Suprapubic skin (tissue), 4 donors: ENCODE results near the gene ZFAND3. TPM values are rescaled to one million over a fixed set of nuclear protein-coding genes. Genes with fewer than 3 reads are reported as not detected.

Source experiments
- DNase-seq, 2 donors: peaks; one replicate each; pipeline ENCODE4 v3.0.0-alpha.2; 2019; ENCODE audit warnings: low spot score in 2 of 2
- H3K27ac ChIP-seq: fragments of 200-600 bp; sonication (generic); one replicate; pipeline ENCODE4 v1.5.1; 2019
- H3K27me3 ChIP-seq: fragments of 200-600 bp; sonication (generic); one replicate; pipeline ENCODE4 v1.5.1; 2019
- H3K36me3 ChIP-seq: fragments of 200-600 bp; sonication (generic); one replicate; pipeline ENCODE4 v1.5.1; 2019
- H3K4me1 ChIP-seq: fragments of 200-600 bp; sonication (generic); one replicate; pipeline ENCODE4 v1.5.1; 2019
- H3K4me3 ChIP-seq: fragments of 200-600 bp; sonication (generic); one replicate; pipeline ENCODE4 v1.5.1; 2019; ENCODE audit warnings: mild to moderate bottlenecking
- H3K9me3 ChIP-seq: fragments of 200-600 bp; sonication (generic); one replicate; pipeline ENCODE4 v1.5.1; 2019
- CTCF ChIP-seq, 2 donors: fragments of 200-600 bp in 1 of 2; fragments of 450-650 bp in 1 of 2; sonication (generic) in 1 of 2; IDR thresholded peaks; one replicate each; pipeline ENCODE4 v1.5.1; 2016 to 2019; ENCODE audit warnings: antibody characterized with exemption in 2 of 2, mild to moderate bottlenecking in 1 of 2, moderate library complexity in 1 of 2
- EP300 ChIP-seq: sonication (generic); formaldehyde crosslinking; IDR thresholded peaks from one replicate; pipeline ENCODE4 v1.6.1; 2017; ENCODE audit warnings: antibody characterized with exemption
- POLR2A ChIP-seq, 2 donors: fragments of 450-650 bp; IDR thresholded peaks; one replicate each; pipeline ENCODE4 v1.6.1; 2017; ENCODE audit warnings: antibody characterized with exemption in 2 of 2, mild to moderate bottlenecking in 2 of 2, moderate library complexity in 2 of 2
- POLR2AphosphoS5 ChIP-seq, 3 donors: sonication (generic); formaldehyde crosslinking; IDR thresholded peaks; one replicate each; pipeline ENCODE4 v1.6.1; 2017; ENCODE audit warnings: antibody characterized with exemption in 3 of 3
- WGBS: methylation state at CpG from one replicate; pipeline ENCODE4 v1.1.5; 2018; 5-methylcytosine and 5-hydroxymethylcytosine counted together
- total RNA-seq, 4 donors: library from RNA; depleted of rRNA; stranded (reverse); fragments of >200 nt; gene quantifications; one replicate each; pipeline ENCODE4 v1.1.0, GENCODE V29; 2016

The ZFAND3 gene
- total RNA-seq, 4 donors from 2014 or later: 31.1 to 41.0 (median 36.3) TPM

GRCh38 chr6:37994223-37994622 lies 174.7 kb downstream of the ZFAND3 start:
- no peaks in the 10 kb centered on the region for H3K9me3 ChIP-seq
- 61% methylated on average over 2 of the region's 2 CpGs for WGBS
- TF ChIP-seq POLR2AphosphoS5 (IDR thresholded peaks at IDR 0.05): no peak
- TF ChIP-seq CTCF (IDR thresholded peaks at IDR 0.05): no peak
- no peak for TF ChIP-seq EP300
- no peak for TF ChIP-seq POLR2A (IDR thresholded peaks at IDR 0.05)
- no peak overlapping the region for H3K27ac ChIP-seq
- no peaks in the 10 kb centered on the region for H3K36me3 ChIP-seq
- no peaks in the 10 kb centered on the region for H3K27me3 ChIP-seq
- no peak overlapping the region for H3K4me3 ChIP-seq
- peaks cover 27% of the 10 kb centered on the region for H3K4me1 ChIP-seq
- DNase-seq: no peak

DNA sequence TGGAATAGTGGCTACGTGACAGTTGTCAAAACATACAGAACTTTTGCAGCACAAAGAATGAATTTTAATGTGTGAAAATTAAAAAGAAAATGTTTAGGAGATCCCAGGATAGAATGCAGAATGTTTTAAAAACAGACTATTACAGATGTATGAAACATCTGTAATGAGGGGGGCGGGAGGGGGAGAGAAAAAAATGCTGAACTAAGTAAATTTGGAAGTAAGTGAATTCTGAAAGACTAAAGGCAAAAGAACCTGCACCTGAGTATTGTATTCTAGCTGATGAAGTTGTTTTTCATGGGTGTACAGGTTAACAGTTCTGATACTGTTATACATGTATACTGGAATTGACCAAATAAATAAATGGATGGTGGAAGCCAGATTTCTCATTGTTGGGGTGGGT lies 178.8 kb downstream of the ZFAND3 start:
- Histone ChIP-seq H3K4me1 (no peaks in the 10 kb centered on the region), H3K27ac (no peak overlapping the region), H3K27me3 (no peaks in the 10 kb centered on the region), H3K36me3 (no peaks in the 10 kb centered on the region), H3K9me3 (no peaks in the 10 kb centered on the region), H3K4me3 (no peak overlapping the region)
- WGBS: 98% methylated on average over 2 of the region's 2 CpGs
- DNase-seq: no peak
- TF ChIP-seq EP300 (no peak), POLR2A (IDR thresholded peaks at IDR 0.05) (no peak), POLR2AphosphoS5 (IDR thresholded peaks at IDR 0.05) (no peak), CTCF (IDR thresholded peaks at IDR 0.05) (no peak)

DNA sequence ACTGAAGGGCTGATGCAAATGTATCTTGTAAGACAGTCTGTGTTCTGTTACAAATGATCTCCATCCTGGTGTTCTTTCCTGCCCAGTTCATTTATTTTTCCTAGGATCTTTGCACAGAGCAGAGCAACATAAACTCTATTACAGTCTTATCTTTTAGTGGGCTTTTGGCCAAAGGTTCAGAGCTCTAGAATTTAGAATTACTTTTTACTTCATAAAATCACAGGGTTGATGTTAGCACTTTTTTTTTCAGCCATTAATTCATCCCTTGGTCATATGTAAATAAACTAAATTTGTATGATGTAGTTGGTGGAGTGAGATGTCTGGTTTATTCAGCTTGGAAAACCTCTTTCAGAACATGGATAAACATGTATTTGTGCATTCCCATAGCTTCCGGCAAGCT lies 181.9 kb downstream of the ZFAND3 start:
- Histone ChIP-seq H3K9me3 (no peaks in the 10 kb centered on the region), H3K27ac (no peak overlapping the region), H3K27me3 (no peaks in the 10 kb centered on the region), H3K4me1 (no peaks in the 10 kb centered on the region), H3K4me3 (no peak overlapping the region), H3K36me3 (no peaks in the 10 kb centered on the region)
- TF ChIP-seq POLR2A (IDR thresholded peaks at IDR 0.05) (no peak), EP300 (no peak), CTCF (IDR thresholded peaks at IDR 0.05) (no peak), POLR2AphosphoS5 (IDR thresholded peaks at IDR 0.05) (no peak)
- DNase-seq: no peak
- WGBS: 100% methylated on average over 1 of the region's 1 CpG

DNA sequence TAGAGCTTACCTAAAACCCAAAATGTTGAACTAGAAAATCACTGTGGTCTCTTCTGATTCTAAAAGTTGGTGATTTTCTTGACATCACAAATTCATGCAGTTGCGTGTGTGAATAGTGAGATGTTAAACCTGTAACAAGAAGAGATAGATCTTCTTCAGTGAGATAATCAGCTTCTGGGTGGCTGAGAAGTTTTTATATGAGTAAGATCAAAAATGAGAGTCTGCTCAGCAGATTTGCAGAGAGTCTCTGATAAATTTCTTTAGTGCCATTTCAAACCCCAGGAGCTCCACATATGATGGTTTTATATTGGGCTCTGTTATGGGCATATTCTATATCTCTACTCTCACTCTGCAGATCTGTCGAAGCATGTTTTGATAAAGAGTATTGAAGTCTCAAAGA lies 185.4 kb downstream of the ZFAND3 start:
- H3K27me3 ChIP-seq: no peaks in the 10 kb centered on the region
- no peaks in the 10 kb centered on the region for H3K36me3 ChIP-seq
- no peaks in the 10 kb centered on the region for H3K9me3 ChIP-seq
- DNase-seq: no peak
- no peak overlapping the region for H3K4me3 ChIP-seq
- TF ChIP-seq POLR2AphosphoS5 (IDR thresholded peaks at IDR 0.05) (no peak), CTCF (IDR thresholded peaks at IDR 0.05) (no peak), POLR2A (IDR thresholded peaks at IDR 0.05) (no peak), EP300 (no peak)
- no peaks in the 10 kb centered on the region for H3K4me1 ChIP-seq
- 98% methylated on average over 2 of the region's 2 CpGs for WGBS
- no peak overlapping the region for H3K27ac ChIP-seq

GRCh38 chr6:38011937-38012336 lies 192.4 kb downstream of the ZFAND3 start:
- no peaks in the 10 kb centered on the region for H3K36me3 ChIP-seq
- WGBS: 75% methylated on average over 5 of the region's 5 CpGs
- H3K27me3 ChIP-seq: no peaks in the 10 kb centered on the region
- H3K27ac ChIP-seq: no peak overlapping the region
- no peak for DNase-seq
- no peaks in the 10 kb centered on the region for H3K9me3 ChIP-seq
- no peak for TF ChIP-seq CTCF (IDR thresholded peaks at IDR 0.05)
- no peak for TF ChIP-seq EP300
- no peak for TF ChIP-seq POLR2A (IDR thresholded peaks at IDR 0.05)
- no peak for TF ChIP-seq POLR2AphosphoS5 (IDR thresholded peaks at IDR 0.05)
- H3K4me3 ChIP-seq: no peak overlapping the region
- H3K4me1 ChIP-seq: no peaks in the 10 kb centered on the region
